Measurements from ENCODE around the gene SHOX. TPM values are rescaled to one million over a fixed set of nuclear protein-coding genes. Genes with fewer than 3 reads are reported as not detected.

SHOX gene
- total and polyA plus RNA-seq, 2 experiments from 2014 or later: not detected

- H3K36me3 ChIP-seq: no peaks in the 10 kb centered on the region
- no peak overlapping the region for H3K4me3 ChIP-seq
- H3K9me3 ChIP-seq (ENCODE audit: low read depth): no peaks in the 10 kb centered on the region
- TF ChIP-seq CTCF (IDR thresholded peaks at IDR 0.05; ENCODE audit: low read depth, low read length): no peak
- H3K4me1 ChIP-seq (ENCODE audit: low read depth): no peaks in the 10 kb centered on the region
- H3K27me3 ChIP-seq: no peaks in the 10 kb centered on the region
- no peak overlapping the region for H3K27ac ChIP-seq
- no peak for DNase-seq (ENCODE audit: low read depth in 1 of 2, low spot score in 1 of 2)
Measured at GRCh38 chrX:703866-704265, 73.3 kb downstream of the SHOX start.

Other genes starting within 250 kb of the SHOX start
- 119 and 142 TPM in 2 replicates for gene PPP2R3B, start 243.9 kb upstream of the SHOX start, total RNA-seq
- gene PPP2R3B, start 243.9 kb upstream of the SHOX start, polyA plus RNA-seq: 155 and 200 TPM in 2 replicates